Measurements from ENCODE around the gene OSBPL10.
A peak's percentile ranks its signal among the peaks of the same experiment; 100 is the strongest.

The OSBPL10 gene, protein sequence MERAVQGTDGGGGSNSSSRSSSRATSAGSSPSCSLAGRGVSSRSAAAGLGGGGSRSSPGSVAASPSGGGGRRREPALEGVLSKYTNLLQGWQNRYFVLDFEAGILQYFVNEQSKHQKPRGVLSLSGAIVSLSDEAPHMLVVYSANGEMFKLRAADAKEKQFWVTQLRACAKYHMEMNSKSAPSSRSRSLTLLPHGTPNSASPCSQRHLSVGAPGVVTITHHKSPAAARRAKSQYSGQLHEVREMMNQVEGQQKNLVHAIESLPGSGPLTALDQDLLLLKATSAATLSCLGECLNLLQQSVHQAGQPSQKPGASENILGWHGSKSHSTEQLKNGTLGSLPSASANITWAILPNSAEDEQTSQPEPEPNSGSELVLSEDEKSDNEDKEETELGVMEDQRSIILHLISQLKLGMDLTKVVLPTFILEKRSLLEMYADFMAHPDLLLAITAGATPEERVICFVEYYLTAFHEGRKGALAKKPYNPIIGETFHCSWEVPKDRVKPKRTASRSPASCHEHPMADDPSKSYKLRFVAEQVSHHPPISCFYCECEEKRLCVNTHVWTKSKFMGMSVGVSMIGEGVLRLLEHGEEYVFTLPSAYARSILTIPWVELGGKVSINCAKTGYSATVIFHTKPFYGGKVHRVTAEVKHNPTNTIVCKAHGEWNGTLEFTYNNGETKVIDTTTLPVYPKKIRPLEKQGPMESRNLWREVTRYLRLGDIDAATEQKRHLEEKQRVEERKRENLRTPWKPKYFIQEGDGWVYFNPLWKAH

DNA sequence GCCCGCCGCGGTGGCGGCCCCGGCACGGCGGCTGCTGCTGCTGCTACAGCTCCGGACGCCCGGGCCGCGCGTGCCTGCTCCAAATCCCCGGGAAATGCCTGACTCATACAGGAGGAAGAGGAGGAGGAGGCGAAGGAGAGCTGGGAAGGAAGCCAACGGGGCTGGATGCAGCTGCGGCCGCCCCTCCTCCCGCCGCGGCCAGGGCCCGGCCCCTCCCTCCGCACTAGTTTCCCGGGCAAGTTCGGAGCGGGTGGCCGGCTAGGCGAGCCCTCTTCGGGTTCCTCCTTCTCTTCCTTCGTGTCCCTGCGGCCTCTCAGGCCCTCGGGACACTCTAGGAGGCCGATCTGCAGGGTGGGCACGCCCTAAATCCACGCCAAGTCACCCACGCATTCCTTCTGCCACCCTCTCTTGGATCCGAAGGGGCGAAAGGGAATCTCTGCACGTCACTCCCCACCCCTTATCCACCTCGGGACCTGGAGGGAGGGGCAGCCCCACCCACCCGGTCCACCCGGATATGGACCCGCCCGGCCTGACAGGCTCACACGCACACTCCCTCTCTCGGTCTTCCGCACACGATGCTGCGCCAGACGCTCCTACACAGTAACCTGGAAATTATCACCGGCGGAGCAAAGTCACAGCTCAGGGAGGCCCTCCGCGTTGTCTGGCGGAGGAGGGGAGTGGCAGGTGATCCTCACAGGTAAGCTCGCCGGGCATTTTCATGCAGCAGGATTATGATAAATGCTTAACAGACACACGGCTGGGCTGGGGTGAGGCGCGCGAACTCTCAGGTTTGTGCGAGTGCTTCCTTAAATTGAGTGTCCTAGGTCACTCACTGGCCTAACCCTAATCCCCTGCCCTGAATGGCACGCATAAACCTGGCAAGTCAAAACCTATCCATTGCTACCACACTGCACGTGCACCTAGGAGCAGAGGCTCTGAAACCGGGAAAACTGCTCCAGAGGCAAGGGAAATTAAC is at the start of gene OSBPL10, which contains the start of gene ZNF860:
Gene OSBPL10 (minus strand): TSS at position 57 of the 976 bp plus-strand sequence. CDS start 83 bp downstream, outside the sequence.
Gene ZNF860 (plus strand): TSS at position 545 of the 976 bp plus-strand sequence. CDS start 7,330 bp downstream, outside the sequence.
- peaks cover 54% of the 10 kb centered on the region for H3K4me1 ChIP-seq (ENCODE audit: low read length)
- no peaks in the 10 kb centered on the region for H3K9me3 ChIP-seq (ENCODE audit: insufficient read depth, low read length)
- H3K4me2 ChIP-seq (ENCODE audit: low read length): peak within 1 kb of the TSS; percentile 75
- H2AFZ ChIP-seq (ENCODE audit: low read depth, low read length): peak within 1 kb of the TSS; percentile 39
- H3K36me3 ChIP-seq (replicated peaks; ENCODE audit: low read depth, low read length): peaks cover 28% of the 10 kb centered on the region
- peak within 1 kb of the TSS; percentile 88 for H3K27ac ChIP-seq (ENCODE audit: low read length)
- H3K4me3 ChIP-seq (ENCODE audit: low read length): peak within 1 kb of the TSS; percentile 81
- peaks cover 33% of the 10 kb centered on the region for H3K79me2 ChIP-seq (ENCODE audit: low read length)
- no peaks in the 10 kb centered on the region for H3K27me3 ChIP-seq (ENCODE audit: low read depth, low read length)
- H4K20me1 ChIP-seq (ENCODE audit: insufficient read depth, low read length): no peaks in the 10 kb centered on the region
- TF ChIP-seq, protein P1, sequence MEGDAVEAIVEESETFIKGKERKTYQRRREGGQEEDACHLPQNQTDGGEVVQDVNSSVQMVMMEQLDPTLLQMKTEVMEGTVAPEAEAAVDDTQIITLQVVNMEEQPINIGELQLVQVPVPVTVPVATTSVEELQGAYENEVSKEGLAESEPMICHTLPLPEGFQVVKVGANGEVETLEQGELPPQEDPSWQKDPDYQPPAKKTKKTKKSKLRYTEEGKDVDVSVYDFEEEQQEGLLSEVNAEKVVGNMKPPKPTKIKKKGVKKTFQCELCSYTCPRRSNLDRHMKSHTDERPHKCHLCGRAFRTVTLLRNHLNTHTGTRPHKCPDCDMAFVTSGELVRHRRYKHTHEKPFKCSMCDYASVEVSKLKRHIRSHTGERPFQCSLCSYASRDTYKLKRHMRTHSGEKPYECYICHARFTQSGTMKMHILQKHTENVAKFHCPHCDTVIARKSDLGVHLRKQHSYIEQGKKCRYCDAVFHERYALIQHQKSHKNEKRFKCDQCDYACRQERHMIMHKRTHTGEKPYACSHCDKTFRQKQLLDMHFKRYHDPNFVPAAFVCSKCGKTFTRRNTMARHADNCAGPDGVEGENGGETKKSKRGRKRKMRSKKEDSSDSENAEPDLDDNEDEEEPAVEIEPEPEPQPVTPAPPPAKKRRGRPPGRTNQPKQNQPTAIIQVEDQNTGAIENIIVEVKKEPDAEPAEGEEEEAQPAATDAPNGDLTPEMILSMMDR (IDR thresholded peaks at IDR 0.05; ENCODE audit: low read depth, low read length): no peak
- TF ChIP-seq EZH2phosphoT487 (IDR thresholded peaks at IDR 0.05; ENCODE audit: low read depth): no peak
- peak within 1 kb of the TSS; percentile 86 for H3K9ac ChIP-seq (ENCODE audit: low read length)

DNA sequence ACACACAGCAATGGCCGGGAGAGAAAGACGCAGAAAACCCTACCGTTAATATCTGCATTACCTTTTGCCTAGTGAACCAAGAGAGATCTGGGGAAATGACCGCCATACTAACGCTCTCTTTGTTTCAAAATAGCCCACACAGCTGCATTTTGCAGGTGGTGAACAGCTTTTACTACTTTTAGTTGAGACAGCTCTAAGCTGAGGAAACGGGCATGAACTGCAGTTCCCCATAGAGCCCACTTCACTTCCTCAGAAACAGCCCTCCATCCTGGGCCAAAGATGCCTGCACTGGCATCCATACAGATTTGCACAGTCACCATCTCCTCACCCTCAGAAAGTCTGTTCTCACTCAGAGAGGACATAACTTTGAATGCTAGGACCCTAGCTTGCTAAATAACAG is 45.5 kb upstream of the OSBPL10 start:
- Histone ChIP-seq H3K9ac (ENCODE audit: low read length) (no peak overlapping the region), H2AFZ (ENCODE audit: low read depth, low read length) (peak overlapping the region; percentile 63; the same call in 1 of the 2 replicates), H3K79me2 (ENCODE audit: low read length) (no peaks in the 10 kb centered on the region)

DNA sequence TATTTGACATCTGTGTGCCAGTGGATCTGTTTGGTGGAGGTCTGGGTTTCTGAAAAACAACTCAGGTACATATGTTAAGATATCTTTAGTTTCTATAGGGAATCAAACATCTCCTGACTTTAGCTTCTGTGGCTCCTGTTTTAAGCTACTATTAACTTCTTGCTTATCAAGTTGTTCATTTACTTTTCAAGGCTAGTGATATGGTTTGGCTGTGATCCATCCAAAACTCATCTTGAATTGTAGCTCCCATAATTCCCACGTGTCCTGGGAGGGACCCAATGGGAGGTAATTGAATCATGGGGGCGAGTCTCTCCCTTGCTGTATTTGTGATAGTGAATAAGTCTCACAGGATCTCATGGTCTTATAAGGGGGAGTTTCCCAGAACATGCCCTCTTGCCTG is 41.9 kb upstream of the OSBPL10 start:
- no peaks in the 10 kb centered on the region for H3K9me3 ChIP-seq (ENCODE audit: insufficient read depth, low read length)
- H3K4me2 ChIP-seq (ENCODE audit: low read length): no peak overlapping the region
- H3K27ac ChIP-seq (ENCODE audit: low read length): no peak overlapping the region
- TF ChIP-seq, protein P1 (IDR thresholded peaks at IDR 0.05; ENCODE audit: low read depth, low read length): no peak
- no peak for TF ChIP-seq EZH2phosphoT487 (IDR thresholded peaks at IDR 0.05; ENCODE audit: low read depth)
- H3K4me1 ChIP-seq (ENCODE audit: low read length): peaks cover 13% of the 10 kb centered on the region
- no peaks in the 10 kb centered on the region for H4K20me1 ChIP-seq (ENCODE audit: insufficient read depth, low read length)
- no peaks in the 10 kb centered on the region for H3K27me3 ChIP-seq (ENCODE audit: low read depth, low read length)
- H3K36me3 ChIP-seq (replicated peaks; ENCODE audit: low read depth, low read length): no peaks in the 10 kb centered on the region
- no peaks in the 10 kb centered on the region for H3K79me2 ChIP-seq (ENCODE audit: low read length)
- no peak overlapping the region for H3K9ac ChIP-seq (ENCODE audit: low read length)
- no peak overlapping the region for H2AFZ ChIP-seq (ENCODE audit: low read depth, low read length)
- no peak overlapping the region for H3K4me3 ChIP-seq (ENCODE audit: low read length)

More for the DNA sequence above, 45.5 kb upstream of the OSBPL10 start:
- Histone ChIP-seq H3K36me3 (replicated peaks; ENCODE audit: low read depth, low read length) (no peaks in the 10 kb centered on the region), H3K4me1 (ENCODE audit: low read length) (peaks cover 7% of the 10 kb centered on the region), H3K27me3 (ENCODE audit: low read depth, low read length) (no peaks in the 10 kb centered on the region), H3K27ac (ENCODE audit: low read length) (no peak overlapping the region), H4K20me1 (ENCODE audit: insufficient read depth, low read length) (no peaks in the 10 kb centered on the region), H3K9me3 (ENCODE audit: insufficient read depth, low read length) (no peaks in the 10 kb centered on the region), H3K4me3 (ENCODE audit: low read length) (peak overlapping the region; percentile 16), H3K4me2 (ENCODE audit: low read length) (peak overlapping the region; percentile 43)
- TF ChIP-seq EZH2phosphoT487 (IDR thresholded peaks at IDR 0.05; ENCODE audit: low read depth): no peak
- TF ChIP-seq, protein P1 (IDR thresholded peaks at IDR 0.05; ENCODE audit: low read depth, low read length): no peak
